IMR-90 (cell line): Measurements from ENCODE around the gene B4GALNT3. TPM values are rescaled to one million over a fixed set of nuclear protein-coding genes. Genes with fewer than 3 reads are reported as not detected.

Experiments used
- ATAC-seq: fragments of 200-7000 bp; cut with Tn5 transposase; 2 replicates; pipeline ENCODE4 v1.9.1; 2020; ENCODE audit warnings: low read depth, mild to moderate bottlenecking, moderate library complexity
- BruUV-seq: library from RNA; stranded (reverse); fragments of 400-500 nt; replicated peaks from 2 replicates; lab custom pipeline; 2021; lab: Mats Ljungman, UMichigan
- CTCF ChIA-PET: fragments of 300-600 bp; formaldehyde crosslinking; extraction: SDS; loops from one replicate; lab custom pipeline; 2021; ENCODE audit warnings: antibody characterized with exemption; lab: Yijun Ruan, JAX
- POLR2A ChIA-PET: fragments of 300-600 bp; sonication (Branson Sonifier 250); formaldehyde crosslinking; loops from one replicate; lab custom pipeline; 2022; ENCODE audit warnings: antibody characterized with exemption; ENCODE audit not compliant: unreplicated experiment; lab: Charles Lee
- DNase-seq: peaks from one replicate; pipeline ENCODE4 v3.0.0; 2013
- H2AFZ ChIP-seq: replicated peaks from 2 replicates; pipeline ENCODE3; 2013; ENCODE audit warnings: low read length, mild to moderate bottlenecking; ENCODE audit not compliant: poor library complexity
- H2AK5ac ChIP-seq: 2 replicates; pipeline ENCODE4 v1.6.1; 2013; ENCODE audit warnings: low read depth, low read length, inconsistent platforms
- H2AK9ac ChIP-seq: replicated peaks from 2 replicates; pipeline ENCODE3; 2013; ENCODE audit warnings: mild to moderate bottlenecking, low read depth, low read length, moderate library complexity; ENCODE audit not compliant: poor library complexity
- H2BK120ac ChIP-seq: 2 replicates; pipeline ENCODE4 v1.6.1; 2013; ENCODE audit warnings: low read depth, low read length, inconsistent platforms
- H2BK15ac ChIP-seq: 3 replicates; pipeline ENCODE4 v1.6.1; 2013; ENCODE audit warnings: low read depth, low read length, inconsistent platforms
- H2BK20ac ChIP-seq: 2 replicates; pipeline ENCODE4 v1.6.1; 2013; ENCODE audit warnings: low read depth, mild to moderate bottlenecking, inconsistent platforms, low read length, moderate library complexity
- H2BK5ac ChIP-seq: 2 replicates; pipeline ENCODE4 v1.6.1; 2013; ENCODE audit warnings: mild to moderate bottlenecking, low read depth, low read length, inconsistent platforms; ENCODE audit not compliant: poor library complexity, severe bottlenecking
- H3K14ac ChIP-seq: replicated peaks from 2 replicates; pipeline ENCODE4 v1.6.1; 2013; ENCODE audit warnings: low read depth, low read length, inconsistent platforms
- H3K18ac ChIP-seq: 2 replicates; pipeline ENCODE4 v1.6.1; 2013; ENCODE audit warnings: low read depth, low read length, control low read depth
- H3K23ac ChIP-seq: 2 replicates; pipeline ENCODE4 v1.6.1; 2013; ENCODE audit warnings: low read depth, low read length, inconsistent platforms
- H3K27ac ChIP-seq: 2 replicates; pipeline ENCODE4 v1.5.1; 2013; ENCODE audit warnings: mild to moderate bottlenecking, control low read depth, low read length; ENCODE audit not compliant: insufficient read depth
- H3K27me3 ChIP-seq: 2 replicates; pipeline ENCODE4 v1.6.1; 2013; ENCODE audit warnings: low read length; ENCODE audit not compliant: control insufficient read depth, insufficient read depth
- H3K36me3 ChIP-seq: 2 replicates; pipeline ENCODE4 v1.6.1; 2013; ENCODE audit warnings: low read length, mixed read lengths; ENCODE audit not compliant: control insufficient read depth, insufficient read depth
- H3K4ac ChIP-seq: 2 replicates; pipeline ENCODE4 v1.6.1; 2013; ENCODE audit warnings: low read depth, low read length, inconsistent platforms
- H3K4me1 ChIP-seq: 2 replicates; pipeline ENCODE4 v1.6.1; 2013; ENCODE audit warnings: low read length, mixed read lengths; ENCODE audit not compliant: control insufficient read depth, insufficient read depth
- H3K4me2 ChIP-seq: 2 replicates; pipeline ENCODE4 v1.6.1; 2013; ENCODE audit warnings: low read depth, mild to moderate bottlenecking, control low read depth, low read length, moderate library complexity
- H3K4me3 ChIP-seq: 2 replicates; pipeline ENCODE4 v1.5.1; 2013; ENCODE audit warnings: low read depth, mild to moderate bottlenecking, control low read depth, low read length, moderate library complexity; ENCODE audit not compliant: insufficient read depth
- H3K56ac ChIP-seq: 2 replicates; pipeline ENCODE4 v1.6.1; 2013; ENCODE audit warnings: low read length, inconsistent platforms; ENCODE audit not compliant: insufficient read depth; ENCODE audit errors: extremely low read depth
- H3K79me1 ChIP-seq, 2 experiments: 2 replicates each; pipeline ENCODE4 v1.6.1; 2013; ENCODE audit warnings: low read length in 2 of 2, inconsistent platforms in 1 of 2, low read depth in 1 of 2
- H3K9ac ChIP-seq: 2 replicates; pipeline ENCODE4 v1.6.1; 2013; ENCODE audit warnings: low read depth, low read length, control low read depth
- H3K9me1 ChIP-seq: 2 replicates; pipeline ENCODE4 v1.6.1; 2013; ENCODE audit warnings: low read length, inconsistent platforms; ENCODE audit not compliant: insufficient read depth
- H3K9me3 ChIP-seq: 2 replicates; pipeline ENCODE4 v1.6.1; 2013; ENCODE audit warnings: low read length; ENCODE audit not compliant: control insufficient read depth, insufficient read depth
- H4K20me1 ChIP-seq: 2 replicates; pipeline ENCODE4 v1.6.1; 2013; ENCODE audit warnings: low read length, inconsistent platforms; ENCODE audit not compliant: insufficient read depth
- H4K5ac ChIP-seq: 2 replicates; pipeline ENCODE4 v1.6.1; 2013; ENCODE audit warnings: mild to moderate bottlenecking, low read depth, low read length, control low read depth
- H4K8ac ChIP-seq, 2 experiments: 2 replicates each; pipeline ENCODE4 v1.6.1; 2013; ENCODE audit warnings: low read depth in 2 of 2, low read length in 2 of 2, control low read depth in 1 of 2, inconsistent platforms in 1 of 2
- H4K91ac ChIP-seq: 2 replicates; pipeline ENCODE4 v1.6.1; 2013; ENCODE audit warnings: low read depth, low read length, inconsistent platforms; ENCODE audit not compliant: insufficient read depth
- BHLHE40 ChIP-seq: fragments of 150-350 bp; IDR thresholded peaks from 2 replicates; pipeline ENCODE4 v1.6.1; 2016; ENCODE audit warnings: mild to moderate bottlenecking, low read depth, low read length
- CEBPB ChIP-seq: IDR thresholded peaks from 2 replicates; pipeline ENCODE4 v1.6.1; 2012; ENCODE audit warnings: low read depth, low read length, improper control_type of control experiment
- MAFK ChIP-seq: IDR thresholded peaks from 2 replicates; pipeline ENCODE4 v1.6.1; 2012; ENCODE audit warnings: low read depth, low read length, improper control_type of control experiment
- MAZ ChIP-seq: IDR thresholded peaks from 2 replicates; pipeline ENCODE4 v1.6.1; 2012; ENCODE audit warnings: low read depth, mild to moderate bottlenecking, low read length, improper control_type of control experiment, moderate library complexity, borderline replicate concordance
- MXI1 ChIP-seq: IDR thresholded peaks from 2 replicates; pipeline ENCODE4 v1.6.1; 2012; ENCODE audit warnings: low read depth, mild to moderate bottlenecking, low read length, moderate library complexity, borderline replicate concordance
- NFE2L2 ChIP-seq: fragments of 150-350 bp; IDR thresholded peaks from 2 replicates; pipeline ENCODE4 v1.6.1; 2016; ENCODE audit warnings: low read depth, mild to moderate bottlenecking, low read length
- RAD21 ChIP-seq: IDR thresholded peaks from 2 replicates; pipeline ENCODE4 v1.6.1; 2012; ENCODE audit warnings: low read length, improper control_type of control experiment
- RFX5 ChIP-seq: IDR thresholded peaks from 2 replicates; pipeline ENCODE4 v1.8.0; 2012; ENCODE audit warnings: low read depth, mild to moderate bottlenecking, low read length, moderate library complexity
- SMC3 ChIP-seq: fragments of 150-350 bp; IDR thresholded peaks from 2 replicates; pipeline ENCODE4 v1.6.1; 2016; ENCODE audit warnings: low read depth, mild to moderate bottlenecking, antibody characterized with exemption, low read length, moderate library complexity
- WGBS, 2 experiments: methylation state at CpG; one replicate each; pipeline versions ENCODE4 v1.1.5 to v1.1.7; 2013; ENCODE audit warnings: missing lambda C conversion rate in 2 of 2; ENCODE audit not compliant: insufficient read length in 1 of 2; ENCODE audit errors: extremely low coverage in 2 of 2; 5-methylcytosine and 5-hydroxymethylcytosine counted together
- dilution Hi-C: fragments of 300-500 bp; cut with HindIII; formaldehyde crosslinking; loops from one replicate; pipeline ENCODE4 v1.14.3; 2018; ENCODE audit warnings: low sequenced_read_pairs; ENCODE audit not compliant: unreplicated experiment
- in situ Hi-C: fragments of 300-500 bp; cut with MboI; formaldehyde crosslinking; loops from 3 replicates; pipeline ENCODE4 v1.14.3; 2019; ENCODE audit warnings: low sequenced_read_pairs, inconsistent platforms, mixed read lengths
- intact Hi-C: fragments of 100-400 bp; cut with micrococcal nuclease; formaldehyde crosslinking; loops from 2 replicates; pipeline ENCODE4 v1.10.0; 2022
- polyA plus RNA-seq, 3 experiments: library from polyadenylated mRNA; depleted of rRNA; stranded (reverse); fragments of >200 nt; gene quantifications; 2 replicates each; pipeline ENCODE4 v1.2.3, GENCODE V29; 2012; ENCODE audit warnings: low replicate concordance in 1 of 3
- total RNA-seq: library from RNA; depleted of rRNA; stranded (reverse); fragments of >200 nt; gene quantifications from 2 replicates; pipeline ENCODE4 v1.2.3, GENCODE V29; 2012
- TF ChIP-seq, protein P1 (sequence below): conservative IDR thresholded peaks from 2 replicates; pipeline ENCODE4 v1.5.1; 2012; ENCODE audit warnings: mild to moderate bottlenecking, low read depth, low read length, improper control_type of control experiment
- TF ChIP-seq, protein P2 (sequence below): fragments of 150-350 bp; IDR thresholded peaks from 2 replicates; pipeline ENCODE4 v1.6.1; 2017; ENCODE audit warnings: mild to moderate bottlenecking, antibody characterized with exemption, low read length, low read depth

B4GALNT3 gene
- total and polyA plus RNA-seq, 2 of the 4 experiments (the other 2 are of a cell fraction), result not detected

DNA sequence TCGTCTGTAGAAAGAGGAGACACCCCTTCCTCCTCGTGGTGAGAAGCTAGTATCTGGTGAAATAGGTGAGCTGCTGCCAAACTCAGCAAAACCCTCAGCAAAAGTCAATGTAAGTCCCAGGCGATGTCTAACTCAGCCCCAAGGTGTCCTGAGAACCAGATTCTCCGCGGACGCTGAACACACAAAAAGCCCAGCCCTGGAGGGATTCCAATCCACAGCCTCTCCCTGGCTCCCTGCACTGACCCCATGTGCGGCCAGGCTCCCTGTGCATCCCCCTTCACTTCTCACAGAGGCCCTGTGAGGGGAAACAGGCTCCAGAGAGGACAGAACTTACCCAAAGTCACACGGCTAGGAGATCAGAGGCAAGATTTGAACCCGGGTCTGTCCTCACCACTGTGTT is 122.0 kb downstream of the B4GALNT3 start:
- Histone ChIP-seq H4K5ac (no peak overlapping the region), H3K36me3 (no peaks in the 10 kb centered on the region), H3K9me1 (0 out of 2 replicates have a peak, but pooled peaks cover 3% of the 10 kb centered on the region), H3K4ac (no peak overlapping the region), H2BK15ac (no peak overlapping the region), H2AFZ (no peak overlapping the region), H4K20me1 (no peaks in the 10 kb centered on the region), H3K79me1 (no peaks in the 10 kb centered on the region), H2BK120ac (no peak overlapping the region), H3K9ac (no peak overlapping the region), H3K9me3 (no peaks in the 10 kb centered on the region), H3K4me1 (no peaks in the 10 kb centered on the region), H2BK5ac (no peak overlapping the region), H3K4me2 (no peak overlapping the region), H2AK9ac (no peak overlapping the region), H4K91ac (no peak overlapping the region), H3K23ac (no peak overlapping the region), H3K27me3 (peaks cover 19% of the 10 kb centered on the region), H2BK20ac (no peak overlapping the region), H3K27ac (no peak overlapping the region), H3K56ac (no peak overlapping the region), H3K4me3 (no peak overlapping the region), H4K8ac (no peak overlapping the region), H3K18ac (no peak overlapping the region), H2AK5ac (no peak overlapping the region), H3K14ac (no peak overlapping the region)
- in situ Hi-C loops (no loop called here), dilution Hi-C loops (no loop called here), intact Hi-C loops (no loop called here)
- TF ChIP-seq SMC3 (no peak), CEBPB (no peak), MAZ (no peak), MAFK (no peak), MXI1 (no peak), RFX5 (no peak), RAD21 (no peak), BHLHE40 (no peak), NFE2L2 (no peak)
- TF ChIP-seq, protein P1, sequence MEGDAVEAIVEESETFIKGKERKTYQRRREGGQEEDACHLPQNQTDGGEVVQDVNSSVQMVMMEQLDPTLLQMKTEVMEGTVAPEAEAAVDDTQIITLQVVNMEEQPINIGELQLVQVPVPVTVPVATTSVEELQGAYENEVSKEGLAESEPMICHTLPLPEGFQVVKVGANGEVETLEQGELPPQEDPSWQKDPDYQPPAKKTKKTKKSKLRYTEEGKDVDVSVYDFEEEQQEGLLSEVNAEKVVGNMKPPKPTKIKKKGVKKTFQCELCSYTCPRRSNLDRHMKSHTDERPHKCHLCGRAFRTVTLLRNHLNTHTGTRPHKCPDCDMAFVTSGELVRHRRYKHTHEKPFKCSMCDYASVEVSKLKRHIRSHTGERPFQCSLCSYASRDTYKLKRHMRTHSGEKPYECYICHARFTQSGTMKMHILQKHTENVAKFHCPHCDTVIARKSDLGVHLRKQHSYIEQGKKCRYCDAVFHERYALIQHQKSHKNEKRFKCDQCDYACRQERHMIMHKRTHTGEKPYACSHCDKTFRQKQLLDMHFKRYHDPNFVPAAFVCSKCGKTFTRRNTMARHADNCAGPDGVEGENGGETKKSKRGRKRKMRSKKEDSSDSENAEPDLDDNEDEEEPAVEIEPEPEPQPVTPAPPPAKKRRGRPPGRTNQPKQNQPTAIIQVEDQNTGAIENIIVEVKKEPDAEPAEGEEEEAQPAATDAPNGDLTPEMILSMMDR, result no peak
- TF ChIP-seq, protein P2, sequence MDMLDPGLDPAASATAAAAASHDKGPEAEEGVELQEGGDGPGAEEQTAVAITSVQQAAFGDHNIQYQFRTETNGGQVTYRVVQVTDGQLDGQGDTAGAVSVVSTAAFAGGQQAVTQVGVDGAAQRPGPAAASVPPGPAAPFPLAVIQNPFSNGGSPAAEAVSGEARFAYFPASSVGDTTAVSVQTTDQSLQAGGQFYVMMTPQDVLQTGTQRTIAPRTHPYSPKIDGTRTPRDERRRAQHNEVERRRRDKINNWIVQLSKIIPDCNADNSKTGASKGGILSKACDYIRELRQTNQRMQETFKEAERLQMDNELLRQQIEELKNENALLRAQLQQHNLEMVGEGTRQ, result no peak
- POLR2A ChIA-PET, result no interaction called here
- ATAC-seq, result no peak
- no peak for DNase-seq
- CTCF ChIA-PET, result interaction anchor here (2.1 kb wide), 1 partner anchor 169 kb away, joined by 6 read pairs; no protein-coding TSS in a partner anchor
- no CpG with 5 or more reads among the region's 9 CpGs for WGBS, 2 experiments
- no TSS peak for BruUV-seq
